ENCODE results near the gene RAG1.

DNA sequence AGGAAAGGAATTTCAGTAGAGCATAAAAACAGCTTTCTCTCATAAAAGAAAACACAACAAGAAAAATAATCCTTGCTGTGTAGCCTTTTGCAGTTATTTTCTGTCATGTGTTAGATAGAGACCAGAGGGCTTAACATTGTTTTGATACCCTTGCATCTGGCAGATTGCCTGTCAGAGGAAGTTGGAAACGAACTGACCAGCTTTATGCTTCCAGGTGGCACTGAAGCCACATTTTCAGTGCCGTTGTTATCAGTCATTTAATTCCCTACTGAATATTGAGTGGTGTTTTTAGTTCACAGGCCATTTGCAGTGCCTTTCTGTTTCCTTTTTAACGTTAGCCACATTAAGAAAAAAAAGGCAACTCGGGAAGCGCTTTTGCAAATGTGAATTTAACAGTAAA is 51.7 kb downstream of the RAG1 start:
- TF ChIP-seq, protein P1, sequence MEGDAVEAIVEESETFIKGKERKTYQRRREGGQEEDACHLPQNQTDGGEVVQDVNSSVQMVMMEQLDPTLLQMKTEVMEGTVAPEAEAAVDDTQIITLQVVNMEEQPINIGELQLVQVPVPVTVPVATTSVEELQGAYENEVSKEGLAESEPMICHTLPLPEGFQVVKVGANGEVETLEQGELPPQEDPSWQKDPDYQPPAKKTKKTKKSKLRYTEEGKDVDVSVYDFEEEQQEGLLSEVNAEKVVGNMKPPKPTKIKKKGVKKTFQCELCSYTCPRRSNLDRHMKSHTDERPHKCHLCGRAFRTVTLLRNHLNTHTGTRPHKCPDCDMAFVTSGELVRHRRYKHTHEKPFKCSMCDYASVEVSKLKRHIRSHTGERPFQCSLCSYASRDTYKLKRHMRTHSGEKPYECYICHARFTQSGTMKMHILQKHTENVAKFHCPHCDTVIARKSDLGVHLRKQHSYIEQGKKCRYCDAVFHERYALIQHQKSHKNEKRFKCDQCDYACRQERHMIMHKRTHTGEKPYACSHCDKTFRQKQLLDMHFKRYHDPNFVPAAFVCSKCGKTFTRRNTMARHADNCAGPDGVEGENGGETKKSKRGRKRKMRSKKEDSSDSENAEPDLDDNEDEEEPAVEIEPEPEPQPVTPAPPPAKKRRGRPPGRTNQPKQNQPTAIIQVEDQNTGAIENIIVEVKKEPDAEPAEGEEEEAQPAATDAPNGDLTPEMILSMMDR (optimal IDR thresholded peaks at IDR 0.05 in 1 of 3, IDR thresholded peaks at IDR 0.05 in 1 of 3, conservative IDR thresholded peaks at IDR 0.05 in 1 of 3; ENCODE audit: extremely low read depth in 1 of 3, insufficient read depth in 2 of 3, low read length in 3 of 3) = no peak
- no peak for TF ChIP-seq EZH2 (IDR thresholded peaks at IDR 0.05; ENCODE audit: low read length)
